D721Med (cell line): ENCODE data around the gene SCUBE1.

Experiments used
- DNase-seq: peaks from one replicate; pipeline ENCODE4 v3.0.0; 2011; ENCODE audit warnings: low spot score; ENCODE audit not compliant: insufficient read length
- FAIRE-seq: peaks from 2 replicates; lab custom pipeline; 2011; peaks lifted over from hg19 to GRCh38; lab: Jason Lieb, UNC
- TF ChIP-seq, protein P1 (sequence below): IDR thresholded peaks from 2 replicates; pipeline ENCODE4 v1.5.1; 2012; ENCODE audit warnings: mild to moderate bottlenecking, control low read depth; ENCODE audit not compliant: insufficient read depth; ENCODE audit errors: missing control alignments

SCUBE1 gene

DNA sequence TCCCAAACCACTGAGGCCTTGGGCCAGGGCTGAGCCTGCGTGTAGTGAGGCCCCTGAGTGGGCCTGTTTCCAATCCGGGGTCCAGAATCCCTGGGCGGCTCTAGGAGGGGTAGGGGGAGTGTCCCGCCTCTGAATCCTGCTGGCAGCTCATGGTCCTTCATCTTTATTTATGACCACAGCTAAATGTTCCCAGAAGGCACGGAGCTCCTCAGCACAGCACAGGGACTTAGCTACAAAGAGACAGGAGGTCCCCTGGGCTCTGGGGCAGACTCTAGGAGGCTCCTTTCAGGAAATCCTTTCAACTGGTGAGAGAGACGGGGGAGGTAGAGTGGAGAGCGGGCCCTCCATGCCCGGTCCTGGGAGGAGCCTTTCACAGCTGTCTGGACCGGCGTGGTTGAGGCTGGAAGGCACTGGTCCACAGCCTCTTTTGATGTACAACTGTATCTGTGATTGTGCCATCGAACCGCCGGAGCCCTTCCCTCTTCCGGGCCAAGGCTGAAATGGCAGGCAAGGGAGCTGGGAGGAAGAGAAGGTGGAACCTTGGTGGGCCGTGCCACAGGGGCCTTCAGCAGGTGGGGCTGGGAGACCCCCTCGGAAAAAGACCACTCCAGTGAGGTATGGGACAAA, 46.8 kb downstream of the SCUBE1 start:
- FAIRE-seq (no peak), DNase-seq (no peak)
- TF ChIP-seq, protein P1, sequence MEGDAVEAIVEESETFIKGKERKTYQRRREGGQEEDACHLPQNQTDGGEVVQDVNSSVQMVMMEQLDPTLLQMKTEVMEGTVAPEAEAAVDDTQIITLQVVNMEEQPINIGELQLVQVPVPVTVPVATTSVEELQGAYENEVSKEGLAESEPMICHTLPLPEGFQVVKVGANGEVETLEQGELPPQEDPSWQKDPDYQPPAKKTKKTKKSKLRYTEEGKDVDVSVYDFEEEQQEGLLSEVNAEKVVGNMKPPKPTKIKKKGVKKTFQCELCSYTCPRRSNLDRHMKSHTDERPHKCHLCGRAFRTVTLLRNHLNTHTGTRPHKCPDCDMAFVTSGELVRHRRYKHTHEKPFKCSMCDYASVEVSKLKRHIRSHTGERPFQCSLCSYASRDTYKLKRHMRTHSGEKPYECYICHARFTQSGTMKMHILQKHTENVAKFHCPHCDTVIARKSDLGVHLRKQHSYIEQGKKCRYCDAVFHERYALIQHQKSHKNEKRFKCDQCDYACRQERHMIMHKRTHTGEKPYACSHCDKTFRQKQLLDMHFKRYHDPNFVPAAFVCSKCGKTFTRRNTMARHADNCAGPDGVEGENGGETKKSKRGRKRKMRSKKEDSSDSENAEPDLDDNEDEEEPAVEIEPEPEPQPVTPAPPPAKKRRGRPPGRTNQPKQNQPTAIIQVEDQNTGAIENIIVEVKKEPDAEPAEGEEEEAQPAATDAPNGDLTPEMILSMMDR = no peak

- TF ChIP-seq, protein P1 = no peak
- no peak for DNase-seq
- FAIRE-seq = no peak
These were observed 47.5 kb downstream of the SCUBE1 start for GRCh38 chr22:43295660-43296059.

DNA sequence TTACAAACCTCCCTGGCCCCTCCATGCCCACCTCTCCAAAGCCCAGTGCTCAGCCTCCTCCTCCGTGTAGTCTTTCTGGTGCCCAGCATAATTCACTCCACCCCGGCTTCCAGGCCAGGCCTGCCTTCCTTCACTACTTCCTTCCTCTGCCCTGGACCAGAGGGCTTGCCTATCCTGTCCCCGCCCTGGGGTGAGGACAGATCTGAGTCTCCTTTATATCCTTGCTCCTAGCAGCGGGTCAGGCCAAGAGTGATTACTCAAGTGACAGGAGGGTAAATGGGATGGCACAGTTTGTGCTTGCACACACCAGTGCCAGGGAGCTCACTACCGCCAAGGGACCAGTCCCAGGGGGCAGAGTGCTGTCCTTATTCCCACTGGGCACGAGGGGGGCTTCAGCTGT, 48.0 kb downstream of the SCUBE1 start:
- no peak for FAIRE-seq
- DNase-seq = no peak
- TF ChIP-seq, protein P1 = no peak

GRCh38 chr22:43293655-43294392, 49.3 kb downstream of the SCUBE1 start:
- no peak for DNase-seq
- TF ChIP-seq, protein P1 = no peak
- no peak for FAIRE-seq

- no peak for DNase-seq
- TF ChIP-seq, protein P1 = no peak
- no peak for FAIRE-seq
These were observed 49.9 kb downstream of the SCUBE1 start for GRCh38 chr22:43293259-43293654.

GRCh38 chr22:43292630-43293018, 50.5 kb downstream of the SCUBE1 start:
- TF ChIP-seq, protein P1 = no peak
- no peak for FAIRE-seq
- DNase-seq = no peak

- DNase-seq (no peak), FAIRE-seq (no peak)
- TF ChIP-seq, protein P1 = no peak
These were observed 51.8 kb downstream of the SCUBE1 start for GRCh38 chr22:43291381-43291780.
